CD4-positive, alpha-beta T cell treated with Interleukin-4 for 1 hour (primary cell): ENCODE data around the gene CRYGS.
"Not testable (repeated sequence)": the region's sequence is repeated elsewhere in the genome, so short reads cannot be mapped to it uniquely, and the experiment has no call there.

Experiments used
- DNase-seq, 2 donors: peaks; one replicate each; pipeline ENCODE4 v3.0.0-alpha.2; 2020 to 2022

The CRYGS gene

DNA sequence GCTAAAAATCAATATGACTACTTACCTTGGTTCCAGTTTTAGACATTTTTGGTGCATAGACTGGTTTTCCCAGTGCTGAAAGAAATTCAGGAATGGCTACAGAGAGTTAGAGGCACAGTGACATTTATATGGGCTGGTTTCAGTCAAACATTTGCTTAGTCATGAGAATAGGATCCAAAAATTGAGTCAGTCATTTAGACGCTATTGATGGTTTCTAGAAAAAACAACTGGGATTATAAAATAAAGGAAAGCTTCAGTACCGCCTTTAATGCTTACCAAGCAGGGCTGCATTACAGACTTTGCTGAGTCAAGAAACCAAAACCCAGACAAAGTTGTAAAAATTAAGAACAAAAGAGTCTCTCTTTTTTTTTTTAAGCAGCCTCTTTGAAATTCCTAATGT lies at the start of gene CRYGS:
Gene CRYGS, minus strand, starts transcription at position 100 of the 400 bp plus-strand sequence. Its CDS starts 54 bp downstream, at position 46.
- no peak for DNase-seq

DNA sequence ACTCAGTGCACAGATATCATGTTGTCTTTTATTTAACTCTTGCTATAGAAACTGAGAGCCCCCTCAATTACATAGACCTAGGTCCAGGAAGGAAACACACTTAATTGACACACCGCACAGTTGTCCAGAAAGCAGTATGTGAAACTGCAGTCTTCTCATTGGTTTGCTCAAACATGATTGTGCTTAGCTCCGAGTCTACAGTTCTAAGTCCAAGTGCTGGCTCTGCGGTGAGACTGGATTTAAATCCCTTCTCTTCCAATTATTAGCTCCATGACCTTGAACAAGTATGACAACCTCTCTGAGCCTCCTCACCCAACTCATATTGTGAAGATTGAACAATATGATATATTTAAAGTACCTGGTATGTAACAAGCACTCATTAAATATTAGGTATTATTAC lies 49.7 kb upstream of the CRYGS start:
- no peak for DNase-seq

DNA sequence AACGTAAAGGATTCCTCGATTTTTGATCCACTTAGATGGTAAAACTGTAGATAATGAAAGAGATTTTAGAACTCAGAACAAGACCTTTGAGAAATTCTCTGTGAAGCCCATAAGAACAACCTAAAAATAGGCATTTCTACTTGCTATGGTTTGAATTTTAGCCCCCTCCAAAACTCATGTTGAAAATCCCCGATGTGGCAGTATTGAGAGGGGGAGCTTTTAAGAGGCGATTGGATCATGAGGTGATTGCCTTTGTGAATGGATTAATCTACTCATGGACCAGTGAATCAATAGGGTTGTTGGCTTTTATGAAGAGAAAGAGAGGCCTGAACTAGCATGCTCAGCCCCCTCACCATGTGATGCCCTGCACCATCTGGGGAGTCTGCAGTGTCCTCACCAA lies 48.5 kb upstream of the CRYGS start:
- DNase-seq = no peak

DNA sequence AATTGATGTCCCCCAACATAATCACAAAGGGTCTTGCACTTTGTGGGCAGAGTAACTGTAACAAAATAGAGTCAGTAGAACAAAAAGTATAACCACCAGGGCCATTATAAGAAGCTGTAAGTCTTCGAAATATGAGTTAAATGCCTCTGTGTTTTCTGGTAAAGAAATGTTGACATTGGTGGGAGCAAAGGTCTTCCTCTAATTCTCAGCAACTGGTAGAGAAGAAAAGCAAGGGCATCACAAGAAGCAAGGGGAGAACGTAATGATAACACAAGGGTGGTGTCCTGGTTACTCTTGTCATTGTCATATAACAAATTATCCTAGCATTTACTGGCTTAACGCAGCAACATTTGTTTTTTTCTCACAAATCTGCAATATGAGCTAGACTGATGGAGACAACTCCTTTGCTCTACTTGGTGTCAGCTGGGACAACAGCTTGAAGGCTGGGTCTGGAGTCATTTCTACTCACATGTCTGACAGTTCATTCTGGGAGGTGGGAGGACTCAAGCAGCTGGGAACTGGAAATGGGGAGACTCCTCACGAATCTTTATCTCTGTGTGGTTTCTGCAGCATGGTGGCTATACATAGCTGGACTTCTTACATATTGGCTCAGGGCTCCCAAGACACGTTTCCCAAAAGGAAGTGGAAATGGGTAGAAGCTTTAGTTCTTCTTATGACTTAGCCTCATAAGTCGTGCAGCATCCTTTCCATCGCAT lies 46.6 kb upstream of the CRYGS start:
- DNase-seq = no peak

DNA sequence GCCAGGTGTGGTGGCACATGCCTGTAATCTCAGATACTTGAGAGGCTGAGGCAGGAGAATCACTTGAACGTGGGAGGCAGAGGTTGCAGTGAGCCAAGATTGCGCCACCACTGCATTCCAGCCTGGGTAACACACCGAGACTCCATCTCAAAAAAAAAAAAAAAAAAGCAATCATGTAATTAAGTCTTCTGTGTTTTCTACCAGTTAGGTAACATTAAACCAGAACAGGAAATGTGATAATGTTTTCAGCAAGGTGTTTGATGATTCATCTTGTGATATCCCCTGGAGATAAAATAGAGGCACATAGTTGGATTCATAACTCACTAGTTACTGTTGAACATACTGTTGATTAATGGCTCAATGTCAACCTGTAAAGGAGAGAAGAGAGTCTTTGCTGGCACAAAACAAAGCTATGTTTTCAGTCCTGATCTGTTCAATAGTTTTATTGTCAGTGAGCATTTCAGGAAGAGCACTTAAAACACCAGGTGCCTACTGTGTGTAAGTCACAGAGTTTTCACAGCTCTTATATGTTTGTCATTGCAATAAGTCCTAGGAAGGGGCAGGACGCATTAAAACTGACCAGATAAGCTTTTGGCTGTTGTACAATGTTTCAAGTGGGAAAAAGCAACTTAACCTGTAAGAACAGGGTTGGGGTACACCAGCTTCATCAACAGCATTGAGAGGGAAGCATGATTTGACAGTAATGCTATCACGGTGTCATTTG lies 45.8 kb upstream of the CRYGS start:
- peak in 1 of 2 donors; percentile 43 for DNase-seq

DNA sequence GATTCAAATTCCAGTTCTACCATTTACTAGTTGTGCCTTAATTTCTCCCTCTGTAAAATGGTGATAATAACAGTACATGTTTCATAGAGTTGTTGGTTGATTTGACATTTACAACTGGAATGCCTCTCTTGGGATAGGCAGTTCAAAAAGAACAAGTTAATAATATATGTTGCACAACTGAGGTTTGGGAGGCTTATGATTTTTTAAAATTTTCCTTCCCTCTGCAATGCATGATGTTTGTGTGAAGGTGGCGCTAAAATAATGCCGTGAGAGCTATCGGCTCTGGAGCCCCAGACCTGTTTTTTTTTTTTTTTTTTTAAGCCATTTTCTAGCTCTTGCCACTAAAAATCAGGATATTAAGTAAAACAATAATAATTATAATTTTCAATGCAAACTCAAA lies 44.9 kb upstream of the CRYGS start:
- no peak for DNase-seq

DNA sequence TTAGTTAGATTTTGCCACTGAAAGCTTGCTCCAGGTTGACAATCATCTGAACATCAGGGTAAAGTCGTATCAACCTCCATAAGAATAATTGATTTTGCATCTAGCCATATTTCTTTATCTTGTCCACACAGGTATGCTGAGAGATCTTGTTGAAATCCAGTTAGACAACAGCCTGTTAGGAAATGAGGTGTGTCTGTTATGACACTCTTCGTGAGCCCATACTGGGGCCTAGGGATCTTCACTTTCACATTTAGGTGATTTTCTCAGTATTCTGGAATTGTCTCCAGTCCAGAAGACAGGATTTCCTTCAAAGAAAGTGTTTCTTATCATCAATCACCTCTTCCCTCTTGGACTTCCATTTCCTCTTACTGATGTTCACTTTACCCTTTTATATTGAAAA lies 44.5 kb upstream of the CRYGS start:
- no peak for DNase-seq

GRCh38 chr3:186587183-186587582 lies 43.0 kb upstream of the CRYGS start:
- DNase-seq = no peak

- DNase-seq = not testable (repeated sequence)
Observed at GRCh38 chr3:186586245-186586644, 42.1 kb upstream of the CRYGS start.

DNA sequence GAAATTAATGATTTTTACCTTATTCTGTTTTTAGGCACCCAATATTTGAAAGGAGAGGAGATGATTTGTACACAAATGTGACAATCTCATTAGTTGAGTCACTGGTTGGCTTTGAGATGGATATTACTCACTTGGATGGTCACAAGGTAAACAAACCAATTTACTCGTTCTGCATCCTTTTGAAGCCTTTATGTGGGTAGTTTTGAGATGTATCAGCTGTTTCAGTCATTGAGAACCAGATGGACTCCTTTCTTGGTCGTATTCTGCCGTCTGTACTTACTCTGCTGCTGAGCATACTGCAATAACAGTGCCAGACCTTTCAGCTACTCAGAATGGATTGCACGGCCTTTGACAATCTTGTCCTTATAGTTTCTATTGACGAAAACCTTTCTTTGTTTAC lies 39.7 kb upstream of the CRYGS start:
- no peak for DNase-seq

GRCh38 chr3:186582541-186582940 lies 38.4 kb upstream of the CRYGS start:
- no peak for DNase-seq

DNA sequence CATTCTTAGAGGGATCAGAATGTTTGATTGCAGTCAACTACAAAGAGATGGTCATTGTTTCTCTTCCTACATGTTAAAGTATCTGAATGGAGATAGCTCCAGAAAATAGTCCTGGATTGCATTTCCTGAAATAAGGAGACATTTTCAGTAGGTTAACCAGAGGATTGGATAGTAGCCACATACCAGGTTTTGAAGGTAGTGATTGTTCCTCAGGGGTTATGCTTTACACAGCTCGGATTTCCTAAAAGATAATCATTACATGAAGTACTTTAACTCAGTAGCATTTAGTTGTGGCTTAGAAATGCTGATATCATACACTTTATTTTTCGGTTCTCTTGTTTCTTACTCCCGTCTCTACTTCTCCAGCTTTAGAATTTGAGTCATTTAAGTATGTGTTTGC lies 36.6 kb upstream of the CRYGS start:
- DNase-seq = no peak

- DNase-seq = no peak
Observed at GRCh38 chr3:186577521-186577920, 33.3 kb upstream of the CRYGS start.

DNA sequence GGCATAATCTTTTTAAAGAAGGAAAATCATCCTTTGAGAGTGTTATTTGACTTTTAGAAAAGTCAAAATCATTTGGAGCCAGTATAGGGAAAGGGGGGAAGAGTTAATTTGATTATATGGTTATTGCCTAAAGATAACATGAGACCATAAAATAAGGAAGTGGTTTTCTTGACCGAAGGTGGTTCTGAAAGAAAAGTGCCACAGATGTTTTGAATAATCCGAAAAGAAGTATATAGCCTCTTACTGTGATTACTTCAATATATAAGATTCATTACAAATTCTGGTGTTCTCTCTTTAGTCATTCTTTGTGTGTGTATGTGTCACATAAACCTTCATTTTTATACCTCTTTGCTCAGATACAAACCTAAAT lies 27.4 kb upstream of the CRYGS start:
- no peak for DNase-seq

- DNase-seq = no peak
Observed at GRCh38 chr3:186570941-186571643, 26.9 kb upstream of the CRYGS start.

- DNase-seq = peak; percentile 99
Observed at GRCh38 chr3:186570096-186570940, 26.1 kb upstream of the CRYGS start, which contains the start of gene DNAJB11. DNAJB11 (plus strand) TSS chr3:186570720; CDS start chr3:186570898, 178 bp downstream.

DNA sequence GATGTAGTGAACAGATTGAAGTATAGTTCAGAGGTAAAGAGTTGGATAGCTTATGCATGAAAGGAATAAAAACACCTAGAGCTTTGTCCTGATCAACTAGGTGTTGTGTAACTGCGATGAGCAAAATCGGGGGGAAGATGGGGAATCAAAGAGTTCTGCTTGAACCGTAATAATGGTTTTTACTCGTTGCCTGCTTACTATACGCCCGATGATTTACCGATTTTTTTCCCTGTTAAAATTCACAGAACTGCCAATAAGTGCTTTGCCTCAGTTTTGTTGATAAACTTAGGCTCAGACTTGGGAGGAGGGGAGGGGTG lies 25.6 kb upstream of the CRYGS start:
- no peak for DNase-seq

- DNase-seq = not testable (repeated sequence)
Observed at GRCh38 chr3:186569361-186569760, 25.2 kb upstream of the CRYGS start.

GRCh38 chr3:186567072-186567921 lies 23.1 kb upstream of the CRYGS start, which contains the start of gene TBCCD1:
TBCCD1 (minus strand) TSS chr3:186567339; CDS start chr3:186564329, 3,010 bp downstream.
- peak; percentile 94 to 97 for DNase-seq

- DNase-seq = no peak
Observed at GRCh38 chr3:186566772-186567071, 22.5 kb upstream of the CRYGS start.

DNA sequence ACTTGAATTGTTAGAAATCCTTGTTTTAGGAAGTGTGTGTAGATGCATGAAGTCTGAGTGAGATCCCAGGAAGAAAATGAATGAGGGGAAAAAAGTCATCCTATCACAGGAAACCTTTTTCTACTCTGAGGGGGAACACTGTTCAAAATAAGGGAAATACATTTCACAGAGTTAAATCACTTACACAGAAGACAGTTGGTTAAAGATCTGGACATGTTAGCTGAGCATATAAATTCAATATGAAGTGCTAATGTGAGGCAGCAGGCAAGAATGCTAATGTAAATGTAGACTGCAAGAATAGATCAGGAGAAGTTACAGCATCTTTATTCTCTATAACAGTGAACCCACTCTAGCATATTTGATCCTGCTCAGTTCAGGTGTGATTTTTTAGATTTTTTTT lies 20.4 kb upstream of the CRYGS start:
- DNase-seq = no peak

DNA sequence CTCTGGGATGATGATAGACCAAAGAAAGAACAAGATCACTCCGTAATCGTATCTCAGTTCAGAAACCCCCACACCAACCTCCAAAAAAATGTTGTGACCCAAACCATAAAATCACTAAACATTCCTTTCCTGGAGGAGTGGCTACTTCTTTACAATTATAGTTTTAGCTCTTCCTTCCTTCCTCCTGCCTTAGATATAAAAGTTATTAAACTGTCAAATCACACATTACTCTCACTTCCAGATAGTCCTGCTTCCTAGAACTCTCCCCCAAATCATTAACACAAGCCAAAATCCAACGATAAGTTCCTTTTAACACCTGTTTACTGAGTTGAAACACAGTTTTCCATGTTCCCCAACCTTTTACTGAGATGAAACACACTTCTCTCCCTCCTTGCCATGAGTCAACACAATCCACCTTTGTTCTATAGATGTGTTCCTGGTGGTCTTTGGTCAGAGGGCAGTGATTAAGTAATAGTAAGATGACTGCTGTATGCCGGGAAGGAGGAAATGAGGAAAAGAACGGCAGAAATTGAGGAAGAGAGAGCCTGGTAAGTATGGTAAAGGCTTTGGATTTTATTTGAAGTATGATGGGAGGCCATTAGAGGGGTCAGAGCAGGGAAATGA lies 8.3 kb upstream of the CRYGS start:
- no peak for DNase-seq
